ENCODE data around the gene CASS4.
"Not testable (repeated sequence)": the region's sequence is repeated elsewhere in the genome, so short reads cannot be mapped to it uniquely, and the experiment has no call there.

Gene CASS4

GRCh38 chr20:56411759-56412472 is at the start of gene CASS4:
TSS of gene CASS4 (plus strand) at chr20:56412260. CDS start at chr20:56412459, 199 bp downstream.
- DNase-seq (ENCODE audit: low read depth) = peak; percentile 57

GRCh38 chr20:56362833-56363413 is 49.1 kb upstream of the CASS4 start:
- DNase-seq (ENCODE audit: low read depth) = no peak

- no peak for DNase-seq (ENCODE audit: low read depth)
Measured at GRCh38 chr20:56363491-56363890, 48.6 kb upstream of the CASS4 start.

GRCh38 chr20:56368351-56369134 is 43.5 kb upstream of the CASS4 start:
- DNase-seq (ENCODE audit: low read depth) = no peak

GRCh38 chr20:56369179-56369578 is 42.9 kb upstream of the CASS4 start:
- no peak for DNase-seq (ENCODE audit: low read depth)

GRCh38 chr20:56371977-56372376 is 40.1 kb upstream of the CASS4 start:
- no peak for DNase-seq (ENCODE audit: low read depth)

GRCh38 chr20:56372850-56373249 is 39.2 kb upstream of the CASS4 start:
- DNase-seq (ENCODE audit: low read depth) = no peak

- peak; percentile 89 for DNase-seq (ENCODE audit: low read depth)
Measured at GRCh38 chr20:56373942-56374341, 38.1 kb upstream of the CASS4 start.

- no peak for DNase-seq (ENCODE audit: low read depth)
Measured at GRCh38 chr20:56376331-56376730, 35.7 kb upstream of the CASS4 start.

GRCh38 chr20:56378386-56378785 is 33.7 kb upstream of the CASS4 start:
- no peak for DNase-seq (ENCODE audit: low read depth)

- DNase-seq (ENCODE audit: low read depth) = no peak
Measured at GRCh38 chr20:56380375-56380774, 31.7 kb upstream of the CASS4 start.

GRCh38 chr20:56381501-56381900 is 30.6 kb upstream of the CASS4 start:
- no peak for DNase-seq (ENCODE audit: low read depth)

GRCh38 chr20:56382696-56383095 is 29.4 kb upstream of the CASS4 start:
- no peak for DNase-seq (ENCODE audit: low read depth)

GRCh38 chr20:56383334-56383733 is 28.7 kb upstream of the CASS4 start:
- DNase-seq (ENCODE audit: low read depth) = no peak

GRCh38 chr20:56385130-56385529 is 26.9 kb upstream of the CASS4 start:
- DNase-seq (ENCODE audit: low read depth) = no peak

- no peak for DNase-seq (ENCODE audit: low read depth)
Measured at GRCh38 chr20:56386219-56386618, 25.8 kb upstream of the CASS4 start.

GRCh38 chr20:56388882-56389281 is 23.2 kb upstream of the CASS4 start:
- DNase-seq (ENCODE audit: low read depth) = no peak

- no peak for DNase-seq (ENCODE audit: low read depth)
Measured at GRCh38 chr20:56389807-56390206, 22.3 kb upstream of the CASS4 start.

- DNase-seq (ENCODE audit: low read depth) = not testable (repeated sequence)
Measured at GRCh38 chr20:56390396-56390795, 21.7 kb upstream of the CASS4 start.

GRCh38 chr20:56391037-56391436 is 21.0 kb upstream of the CASS4 start:
- DNase-seq (ENCODE audit: low read depth) = no peak

GRCh38 chr20:56391596-56392131 is 20.4 kb upstream of the CASS4 start:
- no peak for DNase-seq (ENCODE audit: low read depth)

GRCh38 chr20:56392132-56392880 is 19.8 kb upstream of the CASS4 start, which contains the start of the genes AURKA and CSTF1:
TSS of gene AURKA (minus strand) at chr20:56392215. CDS start at chr20:56388197, 4,018 bp downstream.
TSS of gene CSTF1 (plus strand) at chr20:56392645. CDS start at chr20:56395553, 2,908 bp downstream.
- peak; percentile 98 for DNase-seq (ENCODE audit: low read depth)
